PFSK-1 (cell line): ENCODE measurements around the gene HTT.

Source experiments
- FOXP2 ChIP-seq: optimal IDR thresholded peaks from 2 replicates; pipeline ENCODE3; 2011; ENCODE audit warnings: borderline replicate concordance, control low read depth, inconsistent platforms; ENCODE audit not compliant: insufficient read depth; ENCODE audit errors: extremely low read length, extremely low read depth
- POLR2AphosphoS5 ChIP-seq: IDR thresholded peaks from 2 replicates; pipeline ENCODE4 v1.6.1; 2012; ENCODE audit warnings: low read depth, mild to moderate bottlenecking, control low read depth, low read length, moderate library complexity
- REST ChIP-seq, 2 experiments: IDR thresholded peaks; 2 replicates each; pipeline versions ENCODE4 v1.6.1 to v1.8.0; 2011 to 2012; ENCODE audit warnings: low read depth in 2 of 2, low read length in 2 of 2, control low read depth in 1 of 2, inconsistent platforms in 1 of 2, mild to moderate bottlenecking in 1 of 2, moderate library complexity in 1 of 2; ENCODE audit not compliant: insufficient read depth in 1 of 2
- SIN3A ChIP-seq: IDR thresholded peaks from 2 replicates; pipeline ENCODE4 v1.6.1; 2012; ENCODE audit warnings: mild to moderate bottlenecking, low read length, moderate library complexity, borderline replicate concordance; ENCODE audit not compliant: insufficient read depth
- TAF1 ChIP-seq: IDR thresholded peaks from 2 replicates; pipeline ENCODE4 v1.6.1; 2012; ENCODE audit warnings: low read length, control low read depth, borderline replicate concordance; ENCODE audit not compliant: insufficient read depth

- no peak for TF ChIP-seq SIN3A
- TF ChIP-seq REST (IDR thresholded peaks at IDR 0.05; ENCODE audit: insufficient read depth in 1 of 2, low read depth in 2 of 2, low read length in 2 of 2): no peak
- TF ChIP-seq TAF1: no peak
- TF ChIP-seq FOXP2: no peak
- TF ChIP-seq POLR2AphosphoS5: no peak
Observed at GRCh38 chr4:3083732-3084131, 9.3 kb downstream of the HTT start.
